Cardiac muscle cell (in vitro differentiated cells and primary cell): ENCODE data around the gene PLXNA2. TPM values are rescaled to one million over a fixed set of nuclear protein-coding genes. Genes with fewer than 3 reads are reported as not detected.

Source experiments
- DNase-seq, 2 donors: peaks; one replicate each; pipeline versions ENCODE4 v3.0.0 to v3.0.0-alpha.2; 2010 to 2017; ENCODE audit warnings: low read depth in 1 of 2, low spot score in 1 of 2
- H3K27ac ChIP-seq: fragments of 200-600 bp; sonication (generic); 2 replicates; pipeline ENCODE4 v1.5.1; 2016
- H3K27me3 ChIP-seq: fragments of 200-600 bp; sonication (generic); 2 replicates; pipeline ENCODE4 v1.6.0; 2016; ENCODE audit warnings: control low read depth
- H3K36me3 ChIP-seq: fragments of 200-600 bp; sonication (generic); 2 replicates; pipeline ENCODE4 v1.5.1; 2016; ENCODE audit warnings: control low read depth
- H3K4me1 ChIP-seq: fragments of 200-600 bp; sonication (generic); 2 replicates; pipeline ENCODE4 v1.8.1; 2017; ENCODE audit warnings: low read depth, mild to moderate bottlenecking, mixed run types
- H3K4me3 ChIP-seq: fragments of 200-600 bp; sonication (generic); 2 replicates; pipeline ENCODE4 v1.5.1; 2016; ENCODE audit warnings: mild to moderate bottlenecking
- H3K9me3 ChIP-seq: fragments of 200-600 bp; sonication (generic); 2 replicates; pipeline ENCODE4 v1.5.1; 2017; ENCODE audit warnings: low read depth, mild to moderate bottlenecking, control low read depth
- polyA plus RNA-seq: library from polyadenylated mRNA; unstranded; fragments of >200 nt; fragmentation: Nextera tagmentation; extraction: Ambion mirVana; gene quantifications from 2 replicates; pipeline ENCODE4 v1.2.1, GENCODE V29; 2016
- total RNA-seq: library from RNA; depleted of rRNA; stranded (reverse); fragments of >200 nt; gene quantifications from 2 replicates; pipeline ENCODE4 v1.2.3, GENCODE V29; 2016
- TF ChIP-seq, protein P1 (sequence below): IDR thresholded peaks from 2 replicates; pipeline ENCODE4 v1.5.1; 2012; ENCODE audit warnings: low read depth, mild to moderate bottlenecking, low read length

The PLXNA2 gene
- total and polyA plus RNA-seq, 2 experiments from 2014 or later, result 23.2 to 55.3 TPM

DNA sequence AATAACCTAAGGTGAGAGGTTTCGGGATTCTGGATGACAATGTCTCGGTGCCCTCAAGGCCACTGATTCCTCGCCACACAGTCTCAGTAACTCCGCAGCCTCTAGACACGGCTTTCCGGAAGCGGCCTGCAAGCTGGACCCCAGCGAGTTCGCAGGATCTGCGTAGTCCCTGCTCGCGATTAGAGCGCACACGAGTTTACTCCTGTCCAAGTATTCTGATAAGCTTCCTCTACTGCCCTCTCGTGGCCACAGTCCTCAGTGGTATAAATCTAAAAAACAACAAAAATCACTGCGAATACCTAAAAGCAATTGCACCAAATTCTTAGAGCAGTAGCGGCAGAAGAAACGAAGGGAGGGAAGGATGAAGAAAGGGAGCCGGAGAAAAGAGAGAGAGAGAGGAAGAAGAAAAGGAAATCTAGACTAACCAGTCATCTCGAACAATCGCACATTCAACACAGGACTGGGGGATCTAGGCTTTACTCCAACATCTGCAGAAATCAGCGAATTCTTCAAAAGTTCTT lies 1.1 kb upstream of the PLXNA2 start:
- peak; percentile 96 to 97 for DNase-seq
- Histone ChIP-seq H3K27ac (no peak overlapping the region), H3K4me3 (peak overlapping the region; percentile 83), H3K9me3 (no peaks in the 10 kb centered on the region), H3K27me3 (no peaks in the 10 kb centered on the region), H3K36me3 (no peaks in the 10 kb centered on the region), H3K4me1 (peaks cover 43% of the 10 kb centered on the region)
- TF ChIP-seq, protein P1, sequence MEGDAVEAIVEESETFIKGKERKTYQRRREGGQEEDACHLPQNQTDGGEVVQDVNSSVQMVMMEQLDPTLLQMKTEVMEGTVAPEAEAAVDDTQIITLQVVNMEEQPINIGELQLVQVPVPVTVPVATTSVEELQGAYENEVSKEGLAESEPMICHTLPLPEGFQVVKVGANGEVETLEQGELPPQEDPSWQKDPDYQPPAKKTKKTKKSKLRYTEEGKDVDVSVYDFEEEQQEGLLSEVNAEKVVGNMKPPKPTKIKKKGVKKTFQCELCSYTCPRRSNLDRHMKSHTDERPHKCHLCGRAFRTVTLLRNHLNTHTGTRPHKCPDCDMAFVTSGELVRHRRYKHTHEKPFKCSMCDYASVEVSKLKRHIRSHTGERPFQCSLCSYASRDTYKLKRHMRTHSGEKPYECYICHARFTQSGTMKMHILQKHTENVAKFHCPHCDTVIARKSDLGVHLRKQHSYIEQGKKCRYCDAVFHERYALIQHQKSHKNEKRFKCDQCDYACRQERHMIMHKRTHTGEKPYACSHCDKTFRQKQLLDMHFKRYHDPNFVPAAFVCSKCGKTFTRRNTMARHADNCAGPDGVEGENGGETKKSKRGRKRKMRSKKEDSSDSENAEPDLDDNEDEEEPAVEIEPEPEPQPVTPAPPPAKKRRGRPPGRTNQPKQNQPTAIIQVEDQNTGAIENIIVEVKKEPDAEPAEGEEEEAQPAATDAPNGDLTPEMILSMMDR, result peak; percentile 71

DNA sequence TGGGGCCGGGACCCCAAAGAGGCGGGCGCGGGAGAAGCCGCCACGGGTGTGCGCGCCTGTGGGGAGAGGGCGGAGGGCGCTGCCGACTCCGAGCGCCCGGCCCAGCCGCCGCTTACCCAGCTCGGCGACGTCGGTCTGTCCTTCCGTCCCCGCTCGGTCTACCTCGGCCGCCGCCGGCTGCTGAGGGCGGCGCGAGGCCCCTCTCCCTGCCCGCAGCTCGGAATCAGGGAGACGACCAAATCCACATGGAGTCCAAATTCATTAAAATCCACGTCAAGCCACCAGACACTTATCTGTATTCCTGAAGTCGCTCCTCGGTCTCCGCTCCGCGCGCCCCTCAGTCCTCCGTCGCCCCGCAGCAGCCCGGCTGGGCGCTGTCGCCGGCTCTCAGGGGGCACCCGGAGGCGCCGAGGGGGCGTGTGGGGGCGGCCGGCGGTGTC lies 637 bp downstream of the PLXNA2 start:
- no peaks in the 10 kb centered on the region for H3K36me3 ChIP-seq
- H3K4me1 ChIP-seq, result peaks cover 47% of the 10 kb centered on the region
- H3K9me3 ChIP-seq, result no peaks in the 10 kb centered on the region
- TF ChIP-seq, protein P1, result no peak
- peak overlapping the region; percentile 83 for H3K4me3 ChIP-seq
- no peaks in the 10 kb centered on the region for H3K27me3 ChIP-seq
- DNase-seq, result no peak
- peak overlapping the region; percentile 41 for H3K27ac ChIP-seq

DNA sequence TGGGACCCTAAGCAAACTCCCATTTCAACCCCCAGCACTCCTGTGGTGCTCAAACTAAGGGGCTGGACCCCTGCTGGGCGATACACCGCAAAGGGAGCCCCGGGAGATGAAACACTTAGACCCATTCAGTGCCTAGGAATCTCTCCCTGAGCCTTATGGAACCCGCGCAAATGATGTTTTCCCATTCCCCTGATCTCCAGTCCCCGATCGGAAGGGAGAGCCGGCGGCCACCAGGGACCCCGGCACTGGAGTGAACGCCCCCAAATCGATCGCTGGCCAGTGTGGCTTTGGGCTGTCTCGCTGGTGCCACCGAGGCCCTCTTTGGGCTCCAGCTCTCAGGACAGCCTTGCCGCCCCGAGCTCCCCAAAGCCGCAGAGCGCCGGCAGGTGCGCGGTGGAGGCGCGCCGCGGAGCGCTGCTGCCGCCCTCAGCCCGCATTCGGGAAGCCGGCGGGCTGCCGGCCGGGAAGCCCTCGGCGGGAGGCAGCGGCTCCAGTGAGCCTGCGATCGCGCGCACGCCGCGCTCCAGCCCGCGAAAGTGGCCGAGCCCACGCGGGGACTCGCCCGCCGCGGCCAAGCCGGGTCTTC lies 1.1 kb downstream of the PLXNA2 start:
- peak overlapping the region; percentile 41 for H3K27ac ChIP-seq
- peaks cover 47% of the 10 kb centered on the region for H3K4me1 ChIP-seq

DNA sequence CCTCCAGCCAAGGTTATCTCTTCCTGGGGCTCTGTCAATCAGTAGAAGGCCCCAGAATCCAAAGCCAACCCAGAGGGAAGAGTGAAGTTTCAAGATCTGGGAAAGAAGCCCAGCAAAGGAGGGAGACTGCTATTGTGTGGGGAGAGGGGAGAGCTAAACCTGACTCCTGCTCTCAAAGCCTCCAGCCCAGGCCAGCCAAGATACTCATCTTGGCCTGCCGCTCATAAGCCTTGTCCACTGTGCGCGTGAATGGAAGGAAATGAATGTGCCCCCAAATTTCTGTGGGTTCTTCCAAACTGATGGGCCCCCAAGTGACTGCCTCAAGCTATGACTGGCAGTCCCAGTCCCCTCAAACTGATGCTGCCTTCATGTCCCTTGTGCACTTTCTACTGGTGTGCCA lies 2.0 kb downstream of the PLXNA2 start:
- no peak overlapping the region for H3K27ac ChIP-seq

More for the DNA sequence above, 1.1 kb downstream of the PLXNA2 start:
- TF ChIP-seq, protein P1, result peak; percentile 14
- no peaks in the 10 kb centered on the region for H3K9me3 ChIP-seq
- peak in 1 of 2 donors; percentile 57 for DNase-seq
- H3K36me3 ChIP-seq, result no peaks in the 10 kb centered on the region
- no peaks in the 10 kb centered on the region for H3K27me3 ChIP-seq
- peak overlapping the region; percentile 83 for H3K4me3 ChIP-seq

DNA sequence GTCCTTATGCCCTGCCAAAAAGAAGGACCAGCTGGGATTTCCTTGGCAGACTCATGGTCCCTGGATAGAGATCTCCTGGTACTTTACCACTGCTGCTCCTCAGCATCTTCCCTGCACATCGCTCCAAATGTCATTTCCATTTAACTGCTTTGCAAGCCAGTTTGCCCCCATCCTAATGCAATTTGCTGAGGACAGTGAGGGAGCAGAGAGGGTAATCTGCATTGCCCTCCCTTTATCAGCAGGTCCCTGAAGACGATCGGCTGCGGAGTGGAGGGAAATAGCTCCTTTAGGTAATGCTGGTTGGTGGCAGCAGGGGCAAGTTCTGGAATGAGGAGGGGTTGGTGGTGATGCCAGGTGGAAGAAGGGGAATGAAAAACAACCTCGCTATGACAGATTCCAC lies 2.7 kb downstream of the PLXNA2 start:
- Histone ChIP-seq H3K4me3 (peak overlapping the region; percentile 83), H3K4me1 (peaks cover 50% of the 10 kb centered on the region)

More for the DNA sequence above, 2.0 kb downstream of the PLXNA2 start:
- H3K4me3 ChIP-seq, result peak overlapping the region; percentile 83
- H3K27me3 ChIP-seq, result no peaks in the 10 kb centered on the region
- no peaks in the 10 kb centered on the region for H3K36me3 ChIP-seq
- peaks cover 47% of the 10 kb centered on the region for H3K4me1 ChIP-seq
- TF ChIP-seq, protein P1, result no peak
- DNase-seq, result no peak
- no peaks in the 10 kb centered on the region for H3K9me3 ChIP-seq

More for the DNA sequence above, 2.7 kb downstream of the PLXNA2 start:
- no peaks in the 10 kb centered on the region for H3K36me3 ChIP-seq
- no peak overlapping the region for H3K27ac ChIP-seq
- DNase-seq, result no peak
- no peaks in the 10 kb centered on the region for H3K27me3 ChIP-seq
- H3K9me3 ChIP-seq, result no peaks in the 10 kb centered on the region
- TF ChIP-seq, protein P1, result no peak
